GM12878 (cell line): ENCODE data around the gene UQCR10. TPM values are rescaled to one million over a fixed set of nuclear protein-coding genes. Genes with fewer than 3 reads are reported as not detected.

Experiments
- ATAC-seq: fragments of 200-7000 bp; cut with Tn5 transposase; 3 replicates; pipeline ENCODE4 v1.9.1; 2020; ENCODE audit warnings: mild to moderate bottlenecking, moderate library complexity
- BruUV-seq: library from RNA; stranded (reverse); fragments of 400-500 nt; replicated peaks from 2 replicates; lab custom pipeline; 2021; lab: Mats Ljungman, UMichigan
- CTCF ChIA-PET: fragments of 300-600 bp; sonication (Branson Sonifier 250); formaldehyde crosslinking; extraction: SDS; loops from one replicate; lab custom pipeline; 2021; ENCODE audit warnings: inconsistent platforms; lab: Yijun Ruan, JAX
- POLR2A ChIA-PET: fragments of 350-600 bp; formaldehyde crosslinking; extraction: SDS; loops from one replicate; lab custom pipeline; 2021; ENCODE audit warnings: inconsistent platforms; lab: Charles Lee
- RAD21 ChIA-PET: fragments of 300-600 bp; sonication (Branson Sonifier 250); formaldehyde crosslinking; loops from one replicate; lab custom pipeline; 2023; ENCODE audit warnings: antibody characterized with exemption; ENCODE audit not compliant: unreplicated experiment; lab: Charles Lee
- SMC1A ChIA-PET: fragments of 300-600 bp; sonication (Branson Sonifier 250); formaldehyde crosslinking; loops from one replicate; lab custom pipeline; 2023; ENCODE audit not compliant: unreplicated experiment, uncharacterized antibody; lab: Charles Lee
- DNase-seq: peaks from one replicate; pipeline ENCODE4 v3.0.0-alpha.2; 2011; ENCODE audit warnings: low read depth, low spot score
- FAIRE-seq: peaks from 3 replicates; lab custom pipeline; 2011; peaks lifted over from hg19 to GRCh38; lab: Jason Lieb, UNC
- H2AFZ ChIP-seq: 2 replicates; pipeline ENCODE4 v1.6.0; 2011; ENCODE audit warnings: low read depth, low read length, control low read depth; ENCODE audit not compliant: control insufficient read depth
- H3K27ac ChIP-seq: 2 replicates; pipeline ENCODE4 v1.5.1; 2011; ENCODE audit warnings: control low read depth; ENCODE audit not compliant: control insufficient read depth, insufficient read depth
- H3K27me3 ChIP-seq, 2 experiments: replicated peaks in 1 of 2; 2 replicates each; pipeline versions ENCODE4 v1.6.0 to v1.6.1; 2011; ENCODE audit warnings: low read length in 1 of 2; ENCODE audit not compliant: control insufficient read depth in 2 of 2, insufficient read depth in 2 of 2
- H3K36me3 ChIP-seq, 2 experiments: 2 replicates each; pipeline ENCODE4 v1.5.1; 2011; ENCODE audit warnings: low read length in 1 of 2; ENCODE audit not compliant: control insufficient read depth in 2 of 2, insufficient read depth in 2 of 2
- H3K4me1 ChIP-seq: 2 replicates; pipeline ENCODE4 v1.6.1; 2011; ENCODE audit warnings: mild to moderate bottlenecking, low read length, moderate library complexity, mixed read lengths; ENCODE audit not compliant: control insufficient read depth, insufficient read depth
- H3K4me2 ChIP-seq: 2 replicates; pipeline ENCODE4 v1.6.0; 2011; ENCODE audit warnings: control low read depth; ENCODE audit not compliant: control insufficient read depth, insufficient read depth
- H3K4me3 ChIP-seq: fragments of 200-600 bp; sonication (generic); 2 replicates; pipeline ENCODE4 v1.5.1; 2016
- H3K79me2 ChIP-seq: 2 replicates; pipeline ENCODE4 v1.6.0; 2011; ENCODE audit warnings: low read length; ENCODE audit not compliant: control insufficient read depth, insufficient read depth
- H3K9ac ChIP-seq: 2 replicates; pipeline ENCODE4 v1.8.0; 2011; ENCODE audit warnings: low read length, control low read depth, mixed read lengths; ENCODE audit not compliant: control insufficient read depth, insufficient read depth
- H3K9me3 ChIP-seq: replicated peaks from 3 replicates; pipeline ENCODE4 v1.5.1; 2011; ENCODE audit warnings: mild to moderate bottlenecking, low read length; ENCODE audit not compliant: control insufficient read depth, insufficient read depth
- H4K20me1 ChIP-seq: 2 replicates; pipeline ENCODE4 v1.6.0; 2011; ENCODE audit not compliant: control insufficient read depth, insufficient read depth
- CEBPB ChIP-seq, 2 experiments: fragments of 150-350 bp in 1 of 2; IDR thresholded peaks; 2 replicates each; pipeline ENCODE4 v1.6.1; 2012 to 2014; ENCODE audit warnings: low read depth in 2 of 2, low read length in 2 of 2, borderline replicate concordance in 1 of 2, inconsistent platforms in 1 of 2
- CTCF ChIP-seq, 3 experiments: IDR thresholded peaks in 2 of 3; conservative IDR thresholded peaks in 1 of 3; 2 replicates each; pipeline ENCODE4 v1.5.1; 2011; ENCODE audit warnings: low read depth in 3 of 3, low read length in 3 of 3, mild to moderate bottlenecking in 3 of 3, control low read depth in 2 of 3, moderate library complexity in 2 of 3, inconsistent platforms in 1 of 3, mixed read lengths in 1 of 3; ENCODE audit not compliant: control insufficient read depth in 2 of 3, insufficient read depth in 1 of 3; ENCODE audit errors: extremely low read depth in 1 of 3
- SP1 ChIP-seq: IDR thresholded peaks from one replicate; pipeline ENCODE4 v1.6.1; 2011; ENCODE audit warnings: low read depth, low read length
- SREBF1 ChIP-seq: IDR thresholded peaks from 2 replicates; pipeline ENCODE4 v1.6.1; 2012; ENCODE audit warnings: mild to moderate bottlenecking, low read length
- YY1 ChIP-seq: IDR thresholded peaks from 2 replicates; pipeline ENCODE4 v1.6.1; 2011; ENCODE audit warnings: low read depth, mild to moderate bottlenecking, low read length
- WGBS: methylation state at CpG from one replicate; pipeline ENCODE4 v1.1.6; 2016; ENCODE audit warnings: low lambda C conversion rate; ENCODE audit not compliant: insufficient replicate concordance, insufficient coverage; ENCODE audit errors: missing lambda C conversion rate; 5-methylcytosine and 5-hydroxymethylcytosine counted together
- in situ Hi-C: fragments of 300-500 bp; cut with MboI; formaldehyde crosslinking; loops from 9 replicates; pipeline ENCODE4 v1.14.3; 2018; ENCODE audit warnings: mixed read lengths
- intact Hi-C: fragments of 100-400 bp; cut with micrococcal nuclease; formaldehyde crosslinking; loops from one replicate; pipeline ENCODE4 v1.14.2; 2022; ENCODE audit not compliant: unreplicated experiment
- polyA plus RNA-seq, 11 experiments: library from polyadenylated mRNA; depleted of rRNA in 4 of 11; unstranded in 6 of 11; stranded (reverse) in 5 of 11; fragments of >200 nt; fragmentation: Nextera tagmentation in 4 of 11; fragmentation: Illumina TruSeq in 1 of 11; extraction: Ambion mirVana in 4 of 11; extraction: Trizol in 1 of 11; gene quantifications; 1 replicate in 1 of 11; 2 replicates in 10 of 11; pipeline versions ENCODE4 v1.2.1 to v1.2.3, GENCODE V29; 2011 to 2016; ENCODE audit warnings: inconsistent platforms in 2 of 11, missing spikeins in 2 of 11, low read depth in 1 of 11
- total RNA-seq, 4 experiments: library from RNA; depleted of rRNA in 3 of 4; stranded (reverse); fragments of >200 nt in 3 of 4; fragmentation: Illumina TruSeq in 1 of 4; extraction: Trizol in 1 of 4; gene quantifications; 2 replicates each; pipeline versions ENCODE4 v1.2.1 to v1.2.3, GENCODE V29; 2013 to 2021

Gene UQCR10
- total and polyA plus RNA-seq, 10 of the 15 experiments (the other 5 are each of a cell fraction or from before 2014, with no cell fraction given) = 144 to 1,021 (median 214) TPM

- CTCF ChIA-PET = interaction anchor here (0.8 kb wide), 1 partner anchor 283 kb away, joined by 3 read pairs; no protein-coding TSS in a partner anchor
- Histone ChIP-seq H3K4me3 (no peak overlapping the region), H3K27ac (no peak overlapping the region), H3K36me3 (no peaks in the 10 kb centered on the region), H3K4me1 (no peaks in the 10 kb centered on the region), H3K79me2 (no peaks in the 10 kb centered on the region), H3K4me2 (no peak overlapping the region), H3K9ac (no peak overlapping the region), H2AFZ (no peak overlapping the region), H4K20me1 (no peaks in the 10 kb centered on the region), H3K9me3 (no peaks in the 10 kb centered on the region), H3K27me3 (peaks cover 3 to 9% of the 10 kb centered on the region in 2 experiments; a peak in 2 of 4 replicates)
- POLR2A ChIA-PET = no interaction called here
- TF ChIP-seq CEBPB (IDR thresholded peaks at IDR 0.05; ENCODE audit: borderline replicate concordance in 1 of 2, low read depth in 2 of 2, low read length in 2 of 2) = no peak
- TF ChIP-seq SP1 = no peak
- in situ Hi-C loops (no loop called here), intact Hi-C loops (loop anchor here (10.0 kb wide), 1 partner anchor 362 kb away; the partner anchor contains the start of gene HORMAD2)
- SMC1A ChIA-PET = no interaction called here
- DNase-seq (no peak), FAIRE-seq (no peak), ATAC-seq (no peak)
- WGBS = 62% methylated on average over 16 of the region's 16 CpGs
- RAD21 ChIA-PET = no interaction called here
- BruUV-seq = no TSS peak
These were observed 44.6 kb upstream of the UQCR10 start for GRCh38 chr22:29722587-29722986.

DNA sequence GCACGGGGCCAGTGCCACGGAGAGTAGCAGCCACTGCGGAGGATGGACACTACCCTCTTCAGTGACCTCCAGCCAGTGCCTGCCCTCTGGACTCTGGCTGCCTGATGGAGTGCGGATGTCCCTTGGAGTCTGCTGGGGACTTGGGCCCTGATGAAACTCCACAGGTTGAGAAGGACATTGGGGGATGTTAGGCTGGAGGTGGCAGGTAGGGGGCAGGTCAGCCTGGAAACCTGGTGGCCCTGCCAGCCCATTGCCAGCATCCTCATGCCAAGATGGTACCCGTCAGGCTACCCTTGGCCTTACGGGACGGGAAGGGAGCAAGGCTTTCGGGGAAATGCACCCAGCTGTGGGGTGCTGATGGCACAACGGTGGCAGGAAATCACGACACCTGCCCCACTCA, 43.4 kb upstream of the UQCR10 start:
- no peaks in the 10 kb centered on the region for H4K20me1 ChIP-seq
- H3K9me3 ChIP-seq = no peaks in the 10 kb centered on the region
- H3K4me3 ChIP-seq = no peak overlapping the region
- DNase-seq (no peak), ATAC-seq (no peak), FAIRE-seq (no peak)
- no peak overlapping the region for H2AFZ ChIP-seq
- RAD21 ChIA-PET = no interaction called here
- H3K79me2 ChIP-seq = no peaks in the 10 kb centered on the region
- in situ Hi-C loops (no loop called here), intact Hi-C loops (loop anchor here (10.0 kb wide), 1 partner anchor 361 kb away; the partner anchor contains the start of gene HORMAD2)
- 50% methylated on average over 10 of the region's 10 CpGs for WGBS
- no peaks in the 10 kb centered on the region for H3K4me1 ChIP-seq
- no peak for TF ChIP-seq YY1
- no peak for TF ChIP-seq SREBF1
- TF ChIP-seq CTCF (IDR thresholded peaks at IDR 0.05 in 2 of 3, conservative IDR thresholded peaks at IDR 0.05 in 1 of 3; ENCODE audit: control insufficient read depth in 2 of 3, extremely low read depth in 1 of 3, insufficient read depth in 1 of 3, low read depth in 3 of 3, low read length in 3 of 3) = 0 out of 6 replicates have a peak, but pooled peaks of 1 of the 3 experiments have one; percentile 4
- no peak overlapping the region for H3K4me2 ChIP-seq
- no peak overlapping the region for H3K27ac ChIP-seq
- POLR2A ChIA-PET = no interaction called here
- BruUV-seq = no TSS peak
- H3K27me3 ChIP-seq = peaks cover 3 to 8% of the 10 kb centered on the region in 2 experiments; a peak in 2 of 4 replicates
- H3K9ac ChIP-seq = no peak overlapping the region
- CTCF ChIA-PET = interaction anchor here (0.7 to 1.0 kb wide), 2 partner anchors 246 to 281 kb away, joined by 3 read pairs; no protein-coding TSS in a partner anchor
- SMC1A ChIA-PET = no interaction called here
- no peaks in the 10 kb centered on the region for H3K36me3 ChIP-seq
